Loucy (cell line): ENCODE results near the gene PCBP3.

Experiments
- H2AFZ ChIP-seq: fragments of 200-600 bp; sonication (generic); 2 replicates; pipeline ENCODE4 v1.6.0; 2016; ENCODE audit warnings: antibody characterized with exemption, mild to moderate bottlenecking, low read length, moderate library complexity
- H3F3A ChIP-seq: fragments of 200-600 bp; 2 replicates; pipeline ENCODE4 v1.6.0; 2016; ENCODE audit warnings: antibody characterized with exemption, low read depth, mild to moderate bottlenecking
- H3K27me3 ChIP-seq: fragments of 200-600 bp; sonication (generic); 2 replicates; pipeline ENCODE4 v1.6.1; 2014; ENCODE audit warnings: low read length, mild to moderate bottlenecking; ENCODE audit not compliant: insufficient read depth, poor library complexity, severe bottlenecking
- H3K36me3 ChIP-seq: fragments of 200-600 bp; sonication (generic); 2 replicates; pipeline ENCODE4 v1.6.1; 2016; ENCODE audit warnings: low read length; ENCODE audit not compliant: insufficient read depth
- H3K4me1 ChIP-seq: fragments of 200-600 bp; sonication (generic); 2 replicates; pipeline ENCODE4 v1.5.1; 2014; ENCODE audit warnings: low read length, mild to moderate bottlenecking; ENCODE audit not compliant: insufficient read depth, poor library complexity, severe bottlenecking
- H3K4me2 ChIP-seq: fragments of 200-600 bp; sonication (generic); 2 replicates; pipeline ENCODE4 v1.6.0; 2014; ENCODE audit warnings: antibody characterized with exemption, low read length, low read depth, mild to moderate bottlenecking; ENCODE audit not compliant: poor library complexity, severe bottlenecking
- H3K4me3 ChIP-seq: fragments of 200-600 bp; sonication (generic); 2 replicates; pipeline ENCODE4 v1.5.1; 2014; ENCODE audit warnings: low read length, mild to moderate bottlenecking, mixed read lengths; ENCODE audit not compliant: poor library complexity, severe bottlenecking
- H3K79me2 ChIP-seq: fragments of 200-600 bp; sonication (generic); 2 replicates; pipeline ENCODE4 v1.6.1; 2014; ENCODE audit warnings: low read length; ENCODE audit not compliant: insufficient read depth
- H3K9ac ChIP-seq: fragments of 200-600 bp; sonication (generic); 2 replicates; pipeline ENCODE4 v1.6.0; 2014; ENCODE audit warnings: mild to moderate bottlenecking, low read depth, low read length, moderate library complexity; ENCODE audit not compliant: poor library complexity, severe bottlenecking
- H3K9me2 ChIP-seq: fragments of 200-600 bp; sonication (generic); replicated peaks from 2 replicates; pipeline ENCODE4 v1.6.1; 2016; ENCODE audit warnings: low read depth, low read length, mixed read lengths
- H3K9me3 ChIP-seq: fragments of 200-600 bp; sonication (generic); 2 replicates; pipeline ENCODE4 v1.6.1; 2014; ENCODE audit warnings: mild to moderate bottlenecking, antibody characterized with exemption, low read length, low read depth; ENCODE audit not compliant: insufficient read depth
- H4K20me1 ChIP-seq: fragments of 200-600 bp; sonication (generic); 2 replicates; pipeline ENCODE4 v1.6.0; 2014; ENCODE audit warnings: antibody characterized with exemption, low read length, mild to moderate bottlenecking; ENCODE audit not compliant: insufficient read depth, poor library complexity, severe bottlenecking
- CTCF ChIP-seq: fragments of 200-600 bp; sonication (generic); conservative IDR thresholded peaks from 2 replicates; pipeline ENCODE4 v1.5.1; 2014; ENCODE audit warnings: mild to moderate bottlenecking, antibody characterized with exemption, low read length
- EZH2phosphoT487 ChIP-seq: fragments of 200-600 bp; IDR thresholded peaks from 2 replicates; pipeline ENCODE4 v1.6.1; 2018; ENCODE audit warnings: antibody characterized with exemption, mild to moderate bottlenecking, moderate library complexity, borderline replicate concordance

The PCBP3 gene

GRCh38 chr21:45816794-45817193, 173.3 kb downstream of the PCBP3 start:
- Histone ChIP-seq H3K79me2 (no peaks in the 10 kb centered on the region), H3K9ac (no peak overlapping the region), H4K20me1 (no peaks in the 10 kb centered on the region), H3K9me2 (no peaks in the 10 kb centered on the region), H2AFZ (no peak overlapping the region), H3K9me3 (no peaks in the 10 kb centered on the region), H3K36me3 (no peaks in the 10 kb centered on the region), H3F3A (no peaks in the 10 kb centered on the region), H3K4me1 (peaks cover 14% of the 10 kb centered on the region), H3K27me3 (no peaks in the 10 kb centered on the region), H3K4me2 (no peak overlapping the region), H3K4me3 (no peak overlapping the region)
- TF ChIP-seq CTCF (no peak), EZH2phosphoT487 (no peak)

GRCh38 chr21:45817345-45817744, 173.8 kb downstream of the PCBP3 start:
- Histone ChIP-seq H3K36me3 (no peaks in the 10 kb centered on the region), H3K4me1 (peaks cover 14% of the 10 kb centered on the region), H3K9ac (no peak overlapping the region)

GRCh38 chr21:45818276-45818903, 174.9 kb downstream of the PCBP3 start:
- H3K36me3 ChIP-seq, result no peaks in the 10 kb centered on the region
- no peaks in the 10 kb centered on the region for H3K27me3 ChIP-seq
- peaks cover 14% of the 10 kb centered on the region for H3K4me1 ChIP-seq
- H4K20me1 ChIP-seq, result no peaks in the 10 kb centered on the region
- H3K9me2 ChIP-seq, result no peaks in the 10 kb centered on the region
- TF ChIP-seq CTCF, result no peak
- TF ChIP-seq EZH2phosphoT487, result no peak
- no peaks in the 10 kb centered on the region for H3K9me3 ChIP-seq
- no peak overlapping the region for H3K9ac ChIP-seq
- H3K79me2 ChIP-seq, result no peaks in the 10 kb centered on the region
- no peaks in the 10 kb centered on the region for H3F3A ChIP-seq
- no peak overlapping the region for H3K4me3 ChIP-seq
- H2AFZ ChIP-seq, result no peak overlapping the region
- no peak overlapping the region for H3K4me2 ChIP-seq

More at GRCh38 chr21:45817345-45817744, 173.8 kb downstream of the PCBP3 start:
- no peaks in the 10 kb centered on the region for H4K20me1 ChIP-seq
- H3K9me3 ChIP-seq, result no peaks in the 10 kb centered on the region
- H3K27me3 ChIP-seq, result no peaks in the 10 kb centered on the region
- no peak overlapping the region for H2AFZ ChIP-seq
- H3K79me2 ChIP-seq, result no peaks in the 10 kb centered on the region
- H3K4me2 ChIP-seq, result no peak overlapping the region
- H3K9me2 ChIP-seq, result no peaks in the 10 kb centered on the region
- H3K4me3 ChIP-seq, result no peak overlapping the region
- TF ChIP-seq CTCF (no peak), EZH2phosphoT487 (no peak)
- no peaks in the 10 kb centered on the region for H3F3A ChIP-seq
